ENCODE results near the gene OSBPL9. TPM values are rescaled to one million over a fixed set of nuclear protein-coding genes. Genes with fewer than 3 reads are reported as not detected.

Gene OSBPL9
- total and polyA plus RNA-seq, 2 experiments from 2014 or later: 82.7 to 102 TPM

DNA sequence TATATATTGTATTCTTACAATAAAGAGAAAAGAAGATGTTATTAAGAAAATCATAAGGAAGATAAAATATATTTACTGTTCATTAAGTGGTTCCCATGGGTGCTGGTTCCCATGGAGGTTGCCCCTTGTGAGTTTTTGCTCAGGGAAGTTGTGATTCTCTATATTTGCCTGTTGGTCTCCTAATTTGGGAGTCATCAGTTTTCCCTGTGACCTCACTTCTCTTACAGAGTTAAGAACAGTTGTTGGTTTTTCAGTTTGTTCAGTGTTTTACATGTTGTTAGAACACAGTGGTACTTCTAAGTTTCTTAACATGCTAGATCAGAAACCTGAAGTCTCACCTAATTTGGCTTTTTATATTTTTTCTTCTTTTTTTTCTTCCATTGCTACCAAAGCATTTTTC, 109.2 kb downstream of the OSBPL9 start (continued):
- TF ChIP-seq, protein P1, sequence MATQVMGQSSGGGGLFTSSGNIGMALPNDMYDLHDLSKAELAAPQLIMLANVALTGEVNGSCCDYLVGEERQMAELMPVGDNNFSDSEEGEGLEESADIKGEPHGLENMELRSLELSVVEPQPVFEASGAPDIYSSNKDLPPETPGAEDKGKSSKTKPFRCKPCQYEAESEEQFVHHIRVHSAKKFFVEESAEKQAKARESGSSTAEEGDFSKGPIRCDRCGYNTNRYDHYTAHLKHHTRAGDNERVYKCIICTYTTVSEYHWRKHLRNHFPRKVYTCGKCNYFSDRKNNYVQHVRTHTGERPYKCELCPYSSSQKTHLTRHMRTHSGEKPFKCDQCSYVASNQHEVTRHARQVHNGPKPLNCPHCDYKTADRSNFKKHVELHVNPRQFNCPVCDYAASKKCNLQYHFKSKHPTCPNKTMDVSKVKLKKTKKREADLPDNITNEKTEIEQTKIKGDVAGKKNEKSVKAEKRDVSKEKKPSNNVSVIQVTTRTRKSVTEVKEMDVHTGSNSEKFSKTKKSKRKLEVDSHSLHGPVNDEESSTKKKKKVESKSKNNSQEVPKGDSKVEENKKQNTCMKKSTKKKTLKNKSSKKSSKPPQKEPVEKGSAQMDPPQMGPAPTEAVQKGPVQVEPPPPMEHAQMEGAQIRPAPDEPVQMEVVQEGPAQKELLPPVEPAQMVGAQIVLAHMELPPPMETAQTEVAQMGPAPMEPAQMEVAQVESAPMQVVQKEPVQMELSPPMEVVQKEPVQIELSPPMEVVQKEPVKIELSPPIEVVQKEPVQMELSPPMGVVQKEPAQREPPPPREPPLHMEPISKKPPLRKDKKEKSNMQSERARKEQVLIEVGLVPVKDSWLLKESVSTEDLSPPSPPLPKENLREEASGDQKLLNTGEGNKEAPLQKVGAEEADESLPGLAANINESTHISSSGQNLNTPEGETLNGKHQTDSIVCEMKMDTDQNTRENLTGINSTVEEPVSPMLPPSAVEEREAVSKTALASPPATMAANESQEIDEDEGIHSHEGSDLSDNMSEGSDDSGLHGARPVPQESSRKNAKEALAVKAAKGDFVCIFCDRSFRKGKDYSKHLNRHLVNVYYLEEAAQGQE (IDR thresholded peaks at IDR 0.05; ENCODE audit: unreplicated experiment): no peak
- TF ChIP-seq EZH2 (IDR thresholded peaks at IDR 0.05; ENCODE audit: low read depth, unreplicated experiment) (no peak), ZNF331 (CRISPR knock-in tag; IDR thresholded peaks at IDR 0.05; ENCODE audit: low read depth) (no peak)

DNA sequence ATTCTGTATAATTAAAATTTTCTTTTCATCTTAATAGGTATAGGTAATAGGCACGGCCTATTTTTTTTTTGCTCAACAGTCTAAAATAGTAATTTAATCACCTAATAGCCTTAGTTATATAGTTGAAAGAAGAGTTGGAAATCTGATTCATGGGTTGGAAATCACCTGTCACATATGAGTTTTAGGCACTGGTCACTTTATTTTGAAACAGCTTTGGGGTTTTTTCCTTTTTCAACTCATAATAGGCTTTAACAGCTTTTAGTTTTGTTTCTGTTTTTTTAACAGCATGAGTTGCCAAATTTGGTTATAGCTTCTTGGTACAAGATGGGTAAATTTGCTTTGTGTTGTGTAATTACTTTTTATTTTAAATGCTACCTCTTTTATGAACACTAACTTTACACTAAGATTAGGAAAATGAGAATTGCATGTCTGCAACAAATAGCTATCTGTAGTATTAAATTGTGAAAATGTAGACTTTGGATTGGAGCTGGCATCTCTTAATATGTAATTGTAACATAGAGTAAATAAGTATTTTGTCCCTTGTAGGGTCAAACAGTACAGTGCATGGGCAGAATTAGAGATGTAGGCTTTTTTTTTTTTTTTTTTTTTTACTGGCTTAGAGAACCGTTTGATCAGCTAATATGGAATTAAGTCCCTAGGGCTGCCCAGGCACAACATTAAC, 109.8 kb downstream of the OSBPL9 start:
- TF ChIP-seq NANOG (IDR thresholded peaks at IDR 0.05; ENCODE audit: borderline replicate concordance): no peak
- TF ChIP-seq, protein P2, sequence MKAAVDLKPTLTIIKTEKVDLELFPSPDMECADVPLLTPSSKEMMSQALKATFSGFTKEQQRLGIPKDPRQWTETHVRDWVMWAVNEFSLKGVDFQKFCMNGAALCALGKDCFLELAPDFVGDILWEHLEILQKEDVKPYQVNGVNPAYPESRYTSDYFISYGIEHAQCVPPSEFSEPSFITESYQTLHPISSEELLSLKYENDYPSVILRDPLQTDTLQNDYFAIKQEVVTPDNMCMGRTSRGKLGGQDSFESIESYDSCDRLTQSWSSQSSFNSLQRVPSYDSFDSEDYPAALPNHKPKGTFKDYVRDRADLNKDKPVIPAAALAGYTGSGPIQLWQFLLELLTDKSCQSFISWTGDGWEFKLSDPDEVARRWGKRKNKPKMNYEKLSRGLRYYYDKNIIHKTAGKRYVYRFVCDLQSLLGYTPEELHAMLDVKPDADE (IDR thresholded peaks at IDR 0.05): no peak
- no peak for TF ChIP-seq POLR2AphosphoS5 (IDR thresholded peaks at IDR 0.05; ENCODE audit: low read depth)
- no peak for TF ChIP-seq CREB1 (CRISPR knock-in tag; IDR thresholded peaks at IDR 0.05; ENCODE audit: low read depth)
- TF ChIP-seq, protein P3, sequence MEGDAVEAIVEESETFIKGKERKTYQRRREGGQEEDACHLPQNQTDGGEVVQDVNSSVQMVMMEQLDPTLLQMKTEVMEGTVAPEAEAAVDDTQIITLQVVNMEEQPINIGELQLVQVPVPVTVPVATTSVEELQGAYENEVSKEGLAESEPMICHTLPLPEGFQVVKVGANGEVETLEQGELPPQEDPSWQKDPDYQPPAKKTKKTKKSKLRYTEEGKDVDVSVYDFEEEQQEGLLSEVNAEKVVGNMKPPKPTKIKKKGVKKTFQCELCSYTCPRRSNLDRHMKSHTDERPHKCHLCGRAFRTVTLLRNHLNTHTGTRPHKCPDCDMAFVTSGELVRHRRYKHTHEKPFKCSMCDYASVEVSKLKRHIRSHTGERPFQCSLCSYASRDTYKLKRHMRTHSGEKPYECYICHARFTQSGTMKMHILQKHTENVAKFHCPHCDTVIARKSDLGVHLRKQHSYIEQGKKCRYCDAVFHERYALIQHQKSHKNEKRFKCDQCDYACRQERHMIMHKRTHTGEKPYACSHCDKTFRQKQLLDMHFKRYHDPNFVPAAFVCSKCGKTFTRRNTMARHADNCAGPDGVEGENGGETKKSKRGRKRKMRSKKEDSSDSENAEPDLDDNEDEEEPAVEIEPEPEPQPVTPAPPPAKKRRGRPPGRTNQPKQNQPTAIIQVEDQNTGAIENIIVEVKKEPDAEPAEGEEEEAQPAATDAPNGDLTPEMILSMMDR (conservative IDR thresholded peaks at IDR 0.05; ENCODE audit: low read depth in 2 of 2): no peak
- TF ChIP-seq, protein P1 (IDR thresholded peaks at IDR 0.05; ENCODE audit: unreplicated experiment): no peak
- no peak for TF ChIP-seq EZH2 (IDR thresholded peaks at IDR 0.05; ENCODE audit: low read depth, unreplicated experiment)
- TF ChIP-seq ZNF331 (CRISPR knock-in tag; IDR thresholded peaks at IDR 0.05; ENCODE audit: low read depth): no peak
- no peak for TF ChIP-seq STAT1 (IDR thresholded peaks at IDR 0.05; ENCODE audit: unreplicated experiment)
- no peak for TF ChIP-seq JUNB (IDR thresholded peaks at IDR 0.05; ENCODE audit: unreplicated experiment)
- no peaks in the 10 kb centered on the region for H3F3A ChIP-seq (replicated peaks; ENCODE audit: low read depth)
- ATAC-seq (no peak), DNase-seq (ENCODE audit: low spot score) (no peak)
- H3K27ac ChIP-seq (ENCODE audit: low read depth): no peak overlapping the region
- peaks cover 12% of the 10 kb centered on the region; the same call in 2 of the 3 replicates for H3K4me1 Mint-ChIP-seq
- no peak overlapping the region for H3K27ac Mint-ChIP-seq
- H4K20me1 ChIP-seq (replicated peaks; ENCODE audit: insufficient read depth): no peaks in the 10 kb centered on the region
- H3K4me3 ChIP-seq: no peak overlapping the region
- peaks cover 9% of the 10 kb centered on the region for H3K4me1 ChIP-seq (ENCODE audit: insufficient read depth)
- H3K27me3 Mint-ChIP-seq (ENCODE audit: insufficient read depth, low read depth, poor library complexity): peaks cover 5% of the 10 kb centered on the region
- H3K27me3 ChIP-seq (ENCODE audit: insufficient read depth): no peaks in the 10 kb centered on the region
- no peaks in the 10 kb centered on the region for H3K9me2 ChIP-seq (ENCODE audit: insufficient read depth)
- no peaks in the 10 kb centered on the region for H3K36me3 ChIP-seq (ENCODE audit: insufficient read depth)
- H3K9me3 Mint-ChIP-seq: no peaks in the 10 kb centered on the region
- H3K79me2 ChIP-seq (replicated peaks; ENCODE audit: insufficient read depth): peaks cover 18% of the 10 kb centered on the region
- H3K4me3 Mint-ChIP-seq: no peak overlapping the region
- H2AFZ ChIP-seq: no peak overlapping the region
- H3K4me2 ChIP-seq: no peak overlapping the region
- H3K36me3 Mint-ChIP-seq (ENCODE audit: low read depth): no peaks in the 10 kb centered on the region
